GM12878 (cell line): ENCODE measurements around the gene BCCIP. TPM values are rescaled to one million over a fixed set of nuclear protein-coding genes. Genes with fewer than 3 reads are reported as not detected.

ENCODE experiments used
- ATAC-seq: fragments of 200-7000 bp; cut with Tn5 transposase; 3 replicates; pipeline ENCODE4 v1.9.1; 2020; ENCODE audit warnings: mild to moderate bottlenecking, moderate library complexity
- BruUV-seq: library from RNA; stranded (reverse); fragments of 400-500 nt; replicated peaks from 2 replicates; lab custom pipeline; 2021; lab: Mats Ljungman, UMichigan
- CTCF ChIA-PET: fragments of 300-600 bp; sonication (Branson Sonifier 250); formaldehyde crosslinking; extraction: SDS; loops from one replicate; lab custom pipeline; 2021; ENCODE audit warnings: inconsistent platforms; lab: Yijun Ruan, JAX
- POLR2A ChIA-PET: fragments of 350-600 bp; formaldehyde crosslinking; extraction: SDS; loops from one replicate; lab custom pipeline; 2021; ENCODE audit warnings: inconsistent platforms; lab: Charles Lee
- RAD21 ChIA-PET: fragments of 300-600 bp; sonication (Branson Sonifier 250); formaldehyde crosslinking; loops from one replicate; lab custom pipeline; 2023; ENCODE audit warnings: antibody characterized with exemption; ENCODE audit not compliant: unreplicated experiment; lab: Charles Lee
- SMC1A ChIA-PET: fragments of 300-600 bp; sonication (Branson Sonifier 250); formaldehyde crosslinking; loops from one replicate; lab custom pipeline; 2023; ENCODE audit not compliant: unreplicated experiment, uncharacterized antibody; lab: Charles Lee
- DNase-seq: peaks from one replicate; pipeline ENCODE4 v3.0.0-alpha.2; 2011; ENCODE audit warnings: low read depth, low spot score
- FAIRE-seq: peaks from 3 replicates; lab custom pipeline; 2011; peaks lifted over from hg19 to GRCh38; lab: Jason Lieb, UNC
- H2AFZ ChIP-seq: 2 replicates; pipeline ENCODE4 v1.6.0; 2011; ENCODE audit warnings: low read depth, low read length, control low read depth; ENCODE audit not compliant: control insufficient read depth
- H3K27ac ChIP-seq: 2 replicates; pipeline ENCODE4 v1.5.1; 2011; ENCODE audit warnings: control low read depth; ENCODE audit not compliant: control insufficient read depth, insufficient read depth
- H3K27me3 ChIP-seq, 2 experiments: replicated peaks in 1 of 2; 2 replicates each; pipeline versions ENCODE4 v1.6.0 to v1.6.1; 2011; ENCODE audit warnings: low read length in 1 of 2; ENCODE audit not compliant: control insufficient read depth in 2 of 2, insufficient read depth in 2 of 2
- H3K36me3 ChIP-seq, 2 experiments: 2 replicates each; pipeline ENCODE4 v1.5.1; 2011; ENCODE audit warnings: low read length in 1 of 2; ENCODE audit not compliant: control insufficient read depth in 2 of 2, insufficient read depth in 2 of 2
- H3K4me1 ChIP-seq: 2 replicates; pipeline ENCODE4 v1.6.1; 2011; ENCODE audit warnings: mild to moderate bottlenecking, low read length, moderate library complexity, mixed read lengths; ENCODE audit not compliant: control insufficient read depth, insufficient read depth
- H3K4me2 ChIP-seq: 2 replicates; pipeline ENCODE4 v1.6.0; 2011; ENCODE audit warnings: control low read depth; ENCODE audit not compliant: control insufficient read depth, insufficient read depth
- H3K4me3 ChIP-seq: fragments of 200-600 bp; sonication (generic); 2 replicates; pipeline ENCODE4 v1.5.1; 2016
- H3K79me2 ChIP-seq: 2 replicates; pipeline ENCODE4 v1.6.0; 2011; ENCODE audit warnings: low read length; ENCODE audit not compliant: control insufficient read depth, insufficient read depth
- H3K9ac ChIP-seq: 2 replicates; pipeline ENCODE4 v1.8.0; 2011; ENCODE audit warnings: low read length, control low read depth, mixed read lengths; ENCODE audit not compliant: control insufficient read depth, insufficient read depth
- H3K9me3 ChIP-seq: replicated peaks from 3 replicates; pipeline ENCODE4 v1.5.1; 2011; ENCODE audit warnings: mild to moderate bottlenecking, low read length; ENCODE audit not compliant: control insufficient read depth, insufficient read depth
- H4K20me1 ChIP-seq: 2 replicates; pipeline ENCODE4 v1.6.0; 2011; ENCODE audit not compliant: control insufficient read depth, insufficient read depth
- CEBPB ChIP-seq, 2 experiments: fragments of 150-350 bp in 1 of 2; IDR thresholded peaks; 2 replicates each; pipeline ENCODE4 v1.6.1; 2012 to 2014; ENCODE audit warnings: low read depth in 2 of 2, low read length in 2 of 2, borderline replicate concordance in 1 of 2, inconsistent platforms in 1 of 2
- EGR1 ChIP-seq, 2 experiments: IDR thresholded peaks; 1 replicate in 1 of 2; 2 replicates in 1 of 2; pipeline ENCODE4 v1.6.1; 2011 to 2012; ENCODE audit warnings: low read depth in 2 of 2, low read length in 2 of 2, borderline replicate concordance in 1 of 2, mild to moderate bottlenecking in 1 of 2, moderate library complexity in 1 of 2
- GABPA ChIP-seq: IDR thresholded peaks from 2 replicates; pipeline ENCODE4 v1.6.1; 2014; ENCODE audit warnings: antibody characterized with exemption, low read depth, mild to moderate bottlenecking, inconsistent platforms
- GATAD2B ChIP-seq: fragments of 450-650 bp; conservative IDR thresholded peaks from 2 replicates; pipeline ENCODE4 v1.6.1; 2017; ENCODE audit warnings: low read depth, mild to moderate bottlenecking, moderate library complexity
- NR2C1 ChIP-seq: fragments of 450-650 bp; IDR thresholded peaks from 2 replicates; pipeline ENCODE4 v1.6.1; 2017; ENCODE audit warnings: antibody characterized with exemption, mild to moderate bottlenecking, moderate library complexity
- WGBS: methylation state at CpG from one replicate; pipeline ENCODE4 v1.1.6; 2016; ENCODE audit warnings: low lambda C conversion rate; ENCODE audit not compliant: insufficient replicate concordance, insufficient coverage; ENCODE audit errors: missing lambda C conversion rate; 5-methylcytosine and 5-hydroxymethylcytosine counted together
- in situ Hi-C: fragments of 300-500 bp; cut with MboI; formaldehyde crosslinking; loops from 9 replicates; pipeline ENCODE4 v1.14.3; 2018; ENCODE audit warnings: mixed read lengths
- intact Hi-C: fragments of 100-400 bp; cut with micrococcal nuclease; formaldehyde crosslinking; loops from one replicate; pipeline ENCODE4 v1.14.2; 2022; ENCODE audit not compliant: unreplicated experiment
- polyA plus RNA-seq, 11 experiments: library from polyadenylated mRNA; depleted of rRNA in 4 of 11; unstranded in 6 of 11; stranded (reverse) in 5 of 11; fragments of >200 nt; fragmentation: Nextera tagmentation in 4 of 11; fragmentation: Illumina TruSeq in 1 of 11; extraction: Ambion mirVana in 4 of 11; extraction: Trizol in 1 of 11; gene quantifications; 1 replicate in 1 of 11; 2 replicates in 10 of 11; pipeline versions ENCODE4 v1.2.1 to v1.2.3, GENCODE V29; 2011 to 2016; ENCODE audit warnings: inconsistent platforms in 2 of 11, missing spikeins in 2 of 11, low read depth in 1 of 11
- total RNA-seq, 4 experiments: library from RNA; depleted of rRNA in 3 of 4; stranded (reverse); fragments of >200 nt in 3 of 4; fragmentation: Illumina TruSeq in 1 of 4; extraction: Trizol in 1 of 4; gene quantifications; 2 replicates each; pipeline versions ENCODE4 v1.2.1 to v1.2.3, GENCODE V29; 2013 to 2021

The BCCIP gene
- total and polyA plus RNA-seq, 10 of the 15 experiments (the other 5 are each of a cell fraction or from before 2014, with no cell fraction given): 61.2 to 225 (median 127) TPM

GRCh38 chr10:125782616-125783015 lies 40.7 kb upstream of the BCCIP start:
- FAIRE-seq: no peak
- H3K9me3 ChIP-seq: no peaks in the 10 kb centered on the region
- BruUV-seq: no TSS peak
- CTCF ChIA-PET: interaction anchor here (1.0 to 1.8 kb wide), 4 partner anchors 11 to 735 kb away, joined by 3 to 5 read pairs (median 3); no protein-coding TSS in a partner anchor
- SMC1A ChIA-PET: no interaction called here
- DNase-seq: no peak
- H3K36me3 ChIP-seq: no peaks in the 10 kb centered on the region
- RAD21 ChIA-PET: no interaction called here
- peaks cover 10% of the 10 kb centered on the region for H3K4me1 ChIP-seq
- no peak overlapping the region for H3K4me3 ChIP-seq
- no peak overlapping the region for H3K27ac ChIP-seq
- no peaks in the 10 kb centered on the region for H3K27me3 ChIP-seq
- no peaks in the 10 kb centered on the region for H3K79me2 ChIP-seq
- no peak overlapping the region for H3K9ac ChIP-seq
- in situ Hi-C loops: no loop called here
- no peaks in the 10 kb centered on the region for H4K20me1 ChIP-seq
- TF ChIP-seq GABPA (no peak), GATAD2B (no peak), NR2C1 (no peak), EGR1 (IDR thresholded peaks at IDR 0.05; ENCODE audit: borderline replicate concordance in 1 of 2, low read depth in 2 of 2, low read length in 2 of 2) (no peak)
- H3K4me2 ChIP-seq: no peak overlapping the region
- ATAC-seq: no peak
- WGBS: 86% methylated on average over 11 of the region's 11 CpGs
- H2AFZ ChIP-seq: no peak overlapping the region
- POLR2A ChIA-PET: no interaction called here
- intact Hi-C loops: loop anchor here (5.0 kb wide), 1 partner anchor 40 kb away; the partner anchor contains the start of genes BCCIP and UROS

- H3K27ac ChIP-seq: peak overlapping the region; percentile 48; the same call in 1 of the 2 replicates
- in situ Hi-C loops: no loop called here
- H3K27me3 ChIP-seq: no peaks in the 10 kb centered on the region
- TF ChIP-seq CEBPB (IDR thresholded peaks at IDR 0.05; ENCODE audit: borderline replicate concordance in 1 of 2, low read depth in 2 of 2, low read length in 2 of 2): no peak
- WGBS: 80% methylated on average over 7 of the region's 7 CpGs
- ChIA-PET RAD21 (interaction anchor here (3.0 kb wide), 1 partner anchor 37 kb away, joined by 10 read pairs; no protein-coding TSS in a partner anchor), CTCF (interaction anchor here (1.2 to 1.8 kb wide), 3 partner anchors 12 to 84 kb away, joined by 3 to 5 read pairs (median 3); no protein-coding TSS in a partner anchor), SMC1A (interaction anchor here (0.6 to 3.2 kb wide), 4 partner anchors 38 to 186 kb away, joined by 3 to 15 read pairs (median 3); partner anchors contain the start of genes BCCIP and UROS), POLR2A (no interaction called here)
- H4K20me1 ChIP-seq: no peaks in the 10 kb centered on the region
- H2AFZ ChIP-seq: peak overlapping the region; percentile 61
- no peak; the same call in 2 of the 3 replicates for ATAC-seq
- H3K36me3 ChIP-seq: no peaks in the 10 kb centered on the region; a peak in 1 of 4 replicates
- intact Hi-C loops: loop anchor here (5.0 kb wide), 1 partner anchor 39 kb away; the partner anchor contains the start of genes BCCIP and UROS
- H3K4me2 ChIP-seq: peak overlapping the region; percentile 59
- 0 out of 2 replicates have a peak overlapping the region, but pooled peaks have one; percentile 13 for H3K9ac ChIP-seq
- FAIRE-seq: no peak
- no peaks in the 10 kb centered on the region for H3K9me3 ChIP-seq
- no TSS peak for BruUV-seq
- peaks cover 10% of the 10 kb centered on the region for H3K4me1 ChIP-seq
- DNase-seq: no peak
- H3K79me2 ChIP-seq: no peaks in the 10 kb centered on the region
- no peak overlapping the region for H3K4me3 ChIP-seq
Observed at GRCh38 chr10:125783408-125783807, 39.9 kb upstream of the BCCIP start.
